MCF 10A (cell line): ENCODE data around the gene KLK15. TPM values are rescaled to one million over a fixed set of nuclear protein-coding genes. Genes with fewer than 3 reads are reported as not detected.

Experiments used
- BruUV-seq: library from RNA; stranded (reverse); fragments of 400-500 nt; replicated peaks from 2 replicates; lab custom pipeline; 2021; lab: Mats Ljungman, UMichigan
- CTCF ChIA-PET: fragments of 300-600 bp; sonication (Branson Sonifier 250); formaldehyde crosslinking; extraction: SDS; loops from one replicate; lab custom pipeline; 2021; ENCODE audit warnings: antibody characterized with exemption, inconsistent platforms; lab: Yijun Ruan, JAX
- POLR2A ChIA-PET: fragments of 300-600, 350-650 bp; sonication (Branson Sonifier 250); formaldehyde crosslinking; extraction: SDS; loops from one replicate; lab custom pipeline; 2020; ENCODE audit warnings: antibody characterized with exemption, inconsistent platforms; lab: Yijun Ruan, JAX
- DNase-seq: peaks from one replicate; pipeline ENCODE4 v3.0.0-alpha.2; 2018; ENCODE audit not compliant: unreplicated experiment
- H3K27ac Mint-ChIP-seq: one replicate; pipeline ENCODE4 v1.8.0; 2022; ENCODE audit warnings: mild to moderate bottlenecking, low read depth, mixed read lengths; ENCODE audit not compliant: unreplicated experiment
- H3K27me3 Mint-ChIP-seq: one replicate; pipeline ENCODE4 v1.8.0; 2022; ENCODE audit warnings: mixed read lengths; ENCODE audit not compliant: insufficient read depth, unreplicated experiment
- H3K36me3 Mint-ChIP-seq: one replicate; pipeline ENCODE4 v1.8.0; 2022; ENCODE audit warnings: mild to moderate bottlenecking, moderate library complexity, mixed read lengths; ENCODE audit not compliant: insufficient read depth, unreplicated experiment
- H3K4me1 Mint-ChIP-seq: one replicate; pipeline ENCODE4 v1.8.0; 2022; ENCODE audit warnings: mixed read lengths; ENCODE audit not compliant: insufficient read depth, unreplicated experiment
- H3K4me3 Mint-ChIP-seq: one replicate; pipeline ENCODE4 v1.8.0; 2022; ENCODE audit warnings: mild to moderate bottlenecking, moderate library complexity, mixed read lengths; ENCODE audit not compliant: unreplicated experiment
- H3K9me3 Mint-ChIP-seq: one replicate; pipeline ENCODE4 v1.8.0; 2022; ENCODE audit warnings: mixed read lengths; ENCODE audit not compliant: unreplicated experiment
- intact Hi-C: fragments of 100-400 bp; cut with micrococcal nuclease; formaldehyde crosslinking; loops from 2 replicates; pipeline ENCODE4 v1.14.1; 2022
- total RNA-seq: library from RNA; stranded (reverse); gene quantifications from 2 replicates; pipeline ENCODE4 v1.2.3, GENCODE V29; 2022
- TF ChIP-seq, protein P1 (sequence below): fragments of 200-600 bp; IDR thresholded peaks from one replicate; pipeline ENCODE4 v1.8.0; 2022; ENCODE audit warnings: antibody characterized with exemption, mild to moderate bottlenecking; ENCODE audit not compliant: unreplicated experiment

KLK15 gene
- total RNA-seq, 1 experiment from 2014 or later, result not detected

DNA sequence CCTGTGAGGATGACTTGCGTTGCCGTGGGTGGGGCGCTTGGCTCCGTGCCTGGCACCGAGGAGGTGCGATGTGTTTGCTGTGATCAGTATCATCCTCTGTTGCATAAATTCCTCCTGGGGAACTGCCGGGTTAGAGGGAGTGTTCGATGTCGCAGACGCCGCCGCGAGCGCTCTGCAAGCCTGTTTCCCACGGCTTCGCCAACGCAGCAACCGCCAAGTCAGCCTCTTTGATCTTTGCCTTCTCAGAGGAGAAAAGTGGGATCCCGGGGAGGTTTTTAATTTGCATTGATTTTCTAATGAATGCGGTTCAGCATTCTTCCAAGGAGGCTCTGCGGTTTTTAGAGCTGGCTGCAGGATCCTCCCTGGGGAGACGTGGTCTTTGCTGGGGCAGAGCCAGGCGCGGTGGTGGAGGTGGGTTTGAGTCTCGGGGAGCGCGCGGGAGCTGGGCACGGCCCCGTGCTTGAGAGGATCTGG is 55.5 kb downstream of the KLK15 start:
- ChIA-PET CTCF (interaction anchor here (0.5 to 1.3 kb wide), 4 partner anchors 144 to 820 kb away, joined by 3 to 5 read pairs (median 4); no protein-coding TSS in a partner anchor), POLR2A (no interaction called here)
- Mint-ChIP-seq H3K4me3 (no peak overlapping the region), H3K9me3 (no peaks in the 10 kb centered on the region), H3K27ac (no peak overlapping the region), H3K4me1 (peaks cover 6% of the 10 kb centered on the region), H3K36me3 (no peaks in the 10 kb centered on the region), H3K27me3 (peaks cover 48% of the 10 kb centered on the region)
- BruUV-seq, result no TSS peak
- intact Hi-C loops, result no loop called here
- TF ChIP-seq, protein P1, sequence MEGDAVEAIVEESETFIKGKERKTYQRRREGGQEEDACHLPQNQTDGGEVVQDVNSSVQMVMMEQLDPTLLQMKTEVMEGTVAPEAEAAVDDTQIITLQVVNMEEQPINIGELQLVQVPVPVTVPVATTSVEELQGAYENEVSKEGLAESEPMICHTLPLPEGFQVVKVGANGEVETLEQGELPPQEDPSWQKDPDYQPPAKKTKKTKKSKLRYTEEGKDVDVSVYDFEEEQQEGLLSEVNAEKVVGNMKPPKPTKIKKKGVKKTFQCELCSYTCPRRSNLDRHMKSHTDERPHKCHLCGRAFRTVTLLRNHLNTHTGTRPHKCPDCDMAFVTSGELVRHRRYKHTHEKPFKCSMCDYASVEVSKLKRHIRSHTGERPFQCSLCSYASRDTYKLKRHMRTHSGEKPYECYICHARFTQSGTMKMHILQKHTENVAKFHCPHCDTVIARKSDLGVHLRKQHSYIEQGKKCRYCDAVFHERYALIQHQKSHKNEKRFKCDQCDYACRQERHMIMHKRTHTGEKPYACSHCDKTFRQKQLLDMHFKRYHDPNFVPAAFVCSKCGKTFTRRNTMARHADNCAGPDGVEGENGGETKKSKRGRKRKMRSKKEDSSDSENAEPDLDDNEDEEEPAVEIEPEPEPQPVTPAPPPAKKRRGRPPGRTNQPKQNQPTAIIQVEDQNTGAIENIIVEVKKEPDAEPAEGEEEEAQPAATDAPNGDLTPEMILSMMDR, result no peak
- no peak for DNase-seq

DNA sequence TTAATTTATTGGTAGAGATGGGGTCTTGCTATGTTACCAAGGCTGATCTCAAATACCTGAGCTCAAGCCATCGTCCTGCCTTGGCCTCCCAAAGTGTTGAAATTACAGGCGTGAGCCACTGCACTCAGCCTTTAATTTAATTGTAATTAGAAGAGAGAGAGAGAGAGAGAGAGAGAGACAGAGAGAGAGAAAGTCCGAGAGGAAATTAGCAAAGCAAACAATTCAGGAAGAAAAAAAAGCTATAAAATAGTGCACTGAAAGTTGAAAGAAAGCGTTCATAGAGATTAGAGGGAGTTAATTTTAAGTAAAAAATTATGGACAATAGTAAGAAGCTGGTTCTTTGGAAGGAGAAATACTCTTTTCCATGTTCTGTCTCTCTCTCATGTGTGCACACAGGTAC is 56.1 kb downstream of the KLK15 start:
- DNase-seq, result no peak
- BruUV-seq, result no TSS peak
- TF ChIP-seq, protein P1, result no peak
- Mint-ChIP-seq H3K27ac (no peak overlapping the region), H3K36me3 (no peaks in the 10 kb centered on the region), H3K4me3 (no peak overlapping the region), H3K4me1 (peaks cover 6% of the 10 kb centered on the region), H3K9me3 (no peaks in the 10 kb centered on the region), H3K27me3 (peaks cover 42% of the 10 kb centered on the region)
- intact Hi-C loops, result no loop called here
- POLR2A ChIA-PET, result no interaction called here
- CTCF ChIA-PET, result interaction anchor here (0.7 to 1.3 kb wide), 4 partner anchors 10 to 561 kb away, joined by 3 to 4 read pairs (median 4); no protein-coding TSS in a partner anchor

DNA sequence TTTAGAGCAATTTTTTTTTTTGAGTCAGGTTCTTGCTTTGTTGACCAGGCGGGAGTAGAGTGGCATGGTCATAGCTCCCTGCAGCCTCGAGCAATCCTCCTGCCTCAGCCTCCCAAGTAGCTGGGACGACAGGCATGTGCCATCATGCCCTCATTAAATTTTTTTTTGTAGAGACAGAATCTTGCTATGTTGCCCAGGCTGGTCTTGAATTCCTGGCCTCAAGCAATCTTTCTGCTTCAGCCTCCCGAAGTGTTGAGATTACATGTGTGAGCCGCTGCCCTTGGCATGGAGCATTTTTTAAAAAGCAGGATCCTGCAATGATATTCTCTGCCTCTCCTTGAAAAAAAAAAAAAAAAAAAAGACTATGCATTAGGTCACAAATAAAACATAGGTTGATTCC is 57.2 kb downstream of the KLK15 start:
- TF ChIP-seq, protein P1, result no peak
- no peak for DNase-seq
- no peak overlapping the region for H3K4me3 Mint-ChIP-seq
- POLR2A ChIA-PET, result no interaction called here
- BruUV-seq, result no TSS peak
- no peaks in the 10 kb centered on the region for H3K9me3 Mint-ChIP-seq
- H3K4me1 Mint-ChIP-seq, result peaks cover 6% of the 10 kb centered on the region
- H3K27ac Mint-ChIP-seq, result no peak overlapping the region
- peaks cover 38% of the 10 kb centered on the region for H3K27me3 Mint-ChIP-seq
- intact Hi-C loops, result no loop called here
- no peaks in the 10 kb centered on the region for H3K36me3 Mint-ChIP-seq
- CTCF ChIA-PET, result no interaction called here

Other genes with a start within 250 kb of the KLK15 start
- not detected in 2 replicates for gene SYT3, start 193.7 kb downstream of the KLK15 start, total RNA-seq
- gene C19orf81, start 184.1 kb downstream of the KLK15 start, total RNA-seq, result not detected in 2 replicates
- gene SHANK1, start 113.8 kb downstream of the KLK15 start, total RNA-seq, result 0.10 and 0.44 TPM in 2 replicates
- 2.4 and 2.8 TPM in 2 replicates for gene CLEC11A, start 110.2 kb downstream of the KLK15 start, total RNA-seq
- gene GPR32, start 63.1 kb downstream of the KLK15 start, total RNA-seq, result not detected in 2 replicates
- not detected in 2 replicates for gene ACP4, start 43.2 kb downstream of the KLK15 start, total RNA-seq
- 0.84 and 0.88 TPM in 2 replicates for gene KLK1, start 9.8 kb downstream of the KLK15 start, total RNA-seq
- not detected in 2 replicates for gene KLK3, start 21.3 kb upstream of the KLK15 start, total RNA-seq
- gene KLK2, start 39.9 kb upstream of the KLK15 start, total RNA-seq, result not detected in 2 replicates
- gene KLK4, start 77.8 kb upstream of the KLK15 start, total RNA-seq, result not detected in 2 replicates
- gene KLK5, start 119.5 kb upstream of the KLK15 start, total RNA-seq, result 0.19 TPM in 1 of 2 replicates, not detected in the other
- gene KLK6, start 136.0 kb upstream of the KLK15 start, total RNA-seq, result not detected in 2 replicates
- gene KLK7, start 150.3 kb upstream of the KLK15 start, total RNA-seq, result not detected in 2 replicates
- not detected in 2 replicates for gene KLK8, start 168.0 kb upstream of the KLK15 start, total RNA-seq
- not detected in 2 replicates for gene KLK10, start 186.1 kb upstream of the KLK15 start, total RNA-seq
- not detected in 2 replicates for gene KLK11, start 193.0 kb upstream of the KLK15 start, total RNA-seq
- not detected in 2 replicates for gene KLK12, start 201.4 kb upstream of the KLK15 start, total RNA-seq
- not detected in 2 replicates for gene KLK13, start 231.5 kb upstream of the KLK15 start, total RNA-seq
- gene KLK14, start 249.3 kb upstream of the KLK15 start, total RNA-seq, result 0.30 TPM in 1 of 2 replicates, not detected in the other